ENCODE data around the gene TASL.

- TF ChIP-seq ESRRG (CRISPR knock-in tag; IDR thresholded peaks at IDR 0.05) (no peak), ZFP3 (CRISPR knock-in tag; IDR thresholded peaks at IDR 0.05) (no peak), PATZ1 (CRISPR knock-in tag; IDR thresholded peaks at IDR 0.05; ENCODE audit: borderline replicate concordance) (no peak)
Measured at GRCh38 chrX:30533266-30533665, 44.3 kb downstream of the TASL start.

Data from SK-N-SH treated with all-trans-retinoic acid at 6 μM for 48 hours (cell line).